T-helper 1 cell treated with Interleukin-12 subunit alpha and Interleukin-12 subunit beta and Interleukin-4 antibody, amounts not matched to agents 30 μg/mL and 1 μg/mL, for 36 hours (primary cell): Measurements from ENCODE around the gene NRG3.

Experiments
- H3K27ac Mint-ChIP-seq: one replicate; pipeline ENCODE4 v1.8.0; 2021; ENCODE audit warnings: mild to moderate bottlenecking, mixed read lengths
- H3K27me3 Mint-ChIP-seq: one replicate; pipeline ENCODE4 v1.8.0; 2021; ENCODE audit warnings: low read depth, mixed read lengths
- H3K36me3 Mint-ChIP-seq: one replicate; pipeline ENCODE4 v1.8.0; 2021; ENCODE audit warnings: low read depth, mixed read lengths
- H3K4me1 Mint-ChIP-seq: one replicate; pipeline ENCODE4 v1.8.0; 2021; ENCODE audit warnings: low read depth, mixed read lengths
- H3K4me3 Mint-ChIP-seq: one replicate; pipeline ENCODE4 v1.8.0; 2021; ENCODE audit warnings: mild to moderate bottlenecking, moderate library complexity, mixed read lengths
- H3K9me3 Mint-ChIP-seq: one replicate; pipeline ENCODE4 v1.8.0; 2021; ENCODE audit warnings: mixed read lengths

The NRG3 gene

DNA sequence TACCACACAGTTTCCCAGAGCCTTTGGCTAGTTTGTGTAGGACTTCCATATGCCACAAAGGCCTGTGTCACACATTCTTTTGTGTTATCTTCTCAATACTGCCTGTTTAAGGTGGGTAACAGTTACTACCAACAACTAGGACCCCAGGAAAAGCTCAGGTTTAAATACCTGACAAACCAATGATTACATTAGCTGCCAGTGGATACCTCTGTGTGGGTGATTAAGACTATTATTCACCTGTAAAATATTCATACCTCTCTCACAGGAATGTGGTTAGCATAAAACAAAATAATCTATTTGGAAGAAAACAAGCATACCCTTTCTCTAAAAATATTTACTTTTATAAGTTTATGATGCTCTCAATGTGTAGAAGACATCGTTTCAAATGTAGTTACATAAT lies 1007.7 kb downstream of the NRG3 start:
- no peak overlapping the region for H3K4me3 Mint-ChIP-seq
- H3K4me1 Mint-ChIP-seq: no peaks in the 10 kb centered on the region
- no peak overlapping the region for H3K27ac Mint-ChIP-seq
- no peaks in the 10 kb centered on the region for H3K36me3 Mint-ChIP-seq
- H3K27me3 Mint-ChIP-seq: no peaks in the 10 kb centered on the region
- H3K9me3 Mint-ChIP-seq: peaks cover 12% of the 10 kb centered on the region

DNA sequence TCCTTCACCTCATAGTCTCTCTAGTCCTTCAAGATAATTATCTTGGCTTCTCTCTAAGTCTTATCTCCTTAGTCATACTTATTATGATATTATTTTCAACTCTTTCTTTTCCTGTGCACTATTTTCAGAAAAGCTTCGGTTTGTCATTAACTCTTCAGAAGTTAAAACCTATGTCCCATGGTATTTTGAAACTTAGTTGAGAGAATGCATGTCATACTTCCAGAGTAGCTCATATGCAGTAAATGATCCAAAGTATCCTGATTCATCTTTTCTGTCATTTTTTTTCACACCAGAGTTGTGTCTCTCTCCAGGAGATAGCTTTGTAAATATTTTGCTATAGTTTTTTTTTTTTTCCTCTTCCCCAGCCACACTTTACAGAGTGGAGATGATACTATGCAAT lies 1008.6 kb downstream of the NRG3 start:
- Mint-ChIP-seq H3K4me3 (no peak overlapping the region), H3K27me3 (no peaks in the 10 kb centered on the region), H3K4me1 (no peaks in the 10 kb centered on the region), H3K27ac (no peak overlapping the region), H3K36me3 (no peaks in the 10 kb centered on the region), H3K9me3 (peaks cover 10% of the 10 kb centered on the region)

DNA sequence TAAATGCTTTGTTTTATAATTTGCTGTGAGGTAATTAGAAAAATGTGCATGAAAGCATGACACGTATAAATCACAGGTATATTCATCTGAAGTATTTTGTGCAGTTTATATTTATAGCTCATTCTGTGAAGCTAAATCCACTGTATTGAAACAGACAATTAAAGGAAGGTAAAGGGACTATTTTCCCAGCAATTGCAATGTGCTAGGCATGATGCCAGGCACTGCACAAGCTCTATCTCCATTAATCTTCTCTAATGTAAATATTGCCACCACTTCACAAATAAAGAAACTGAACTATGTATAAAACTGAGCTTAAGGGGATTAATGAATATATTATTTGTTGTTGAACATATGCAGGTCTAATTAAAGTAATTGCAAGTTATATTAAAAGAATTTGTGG lies 1012.5 kb downstream of the NRG3 start:
- Mint-ChIP-seq H3K36me3 (no peaks in the 10 kb centered on the region), H3K4me3 (no peak overlapping the region), H3K27ac (no peak overlapping the region), H3K27me3 (no peaks in the 10 kb centered on the region), H3K4me1 (no peaks in the 10 kb centered on the region), H3K9me3 (peaks cover 10% of the 10 kb centered on the region)

DNA sequence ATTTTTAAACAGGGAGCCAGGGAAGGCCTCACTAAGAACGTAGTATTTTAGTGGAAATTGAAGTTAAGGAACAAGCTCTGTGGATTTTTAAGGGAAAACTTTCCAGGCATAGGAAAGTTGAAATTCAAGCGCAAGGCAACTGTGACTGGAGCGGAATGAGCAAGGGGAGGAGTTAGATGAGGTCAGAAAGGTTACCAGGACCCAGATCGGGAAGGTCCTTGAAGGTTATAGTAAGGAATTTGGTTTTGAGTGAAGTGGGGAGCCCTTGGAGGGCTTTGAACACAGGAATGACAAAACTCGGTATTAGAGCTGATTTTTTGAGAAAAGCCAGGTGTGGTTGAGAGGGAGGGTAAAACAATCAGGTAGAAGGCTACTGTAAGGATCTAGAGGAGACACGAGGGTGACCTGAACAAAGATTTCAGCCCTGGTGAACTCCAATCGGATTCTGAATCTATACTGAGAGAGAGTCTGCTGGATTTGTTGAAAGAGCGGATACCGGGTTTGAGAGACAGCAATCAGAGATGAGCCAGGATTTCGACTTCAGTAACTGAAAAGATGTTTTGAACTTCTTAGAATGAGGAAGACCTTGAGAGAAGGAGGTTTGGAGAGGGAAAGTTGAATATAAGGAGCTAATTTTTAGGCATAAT lies 1013.9 kb downstream of the NRG3 start:
- H3K27me3 Mint-ChIP-seq: no peaks in the 10 kb centered on the region
- no peaks in the 10 kb centered on the region for H3K4me1 Mint-ChIP-seq
- no peaks in the 10 kb centered on the region for H3K36me3 Mint-ChIP-seq
- peaks cover 10% of the 10 kb centered on the region for H3K9me3 Mint-ChIP-seq
- H3K4me3 Mint-ChIP-seq: no peak overlapping the region
- H3K27ac Mint-ChIP-seq: no peak overlapping the region

DNA sequence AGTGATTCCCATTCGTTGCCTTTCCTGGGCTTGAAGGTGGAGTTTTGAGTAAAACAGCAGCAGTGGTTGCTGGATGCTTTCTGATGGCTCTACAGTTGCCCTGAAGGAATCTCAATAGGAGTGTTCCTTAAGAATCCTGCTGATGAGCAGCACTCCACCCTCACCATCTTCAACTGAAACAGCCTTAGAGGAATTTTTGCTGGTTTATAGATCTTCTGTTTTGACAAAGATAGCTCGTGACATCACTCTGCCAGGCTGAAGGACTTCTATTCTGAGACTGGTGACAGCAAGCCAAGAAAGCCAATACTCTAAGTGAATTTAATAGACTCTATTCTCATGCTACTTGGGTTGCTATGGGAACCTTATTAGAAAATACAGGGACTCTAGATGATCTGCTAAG lies 1014.7 kb downstream of the NRG3 start:
- Mint-ChIP-seq H3K27ac (no peak overlapping the region), H3K4me1 (no peaks in the 10 kb centered on the region), H3K27me3 (no peaks in the 10 kb centered on the region), H3K9me3 (peaks cover 12% of the 10 kb centered on the region), H3K36me3 (no peaks in the 10 kb centered on the region), H3K4me3 (no peak overlapping the region)

DNA sequence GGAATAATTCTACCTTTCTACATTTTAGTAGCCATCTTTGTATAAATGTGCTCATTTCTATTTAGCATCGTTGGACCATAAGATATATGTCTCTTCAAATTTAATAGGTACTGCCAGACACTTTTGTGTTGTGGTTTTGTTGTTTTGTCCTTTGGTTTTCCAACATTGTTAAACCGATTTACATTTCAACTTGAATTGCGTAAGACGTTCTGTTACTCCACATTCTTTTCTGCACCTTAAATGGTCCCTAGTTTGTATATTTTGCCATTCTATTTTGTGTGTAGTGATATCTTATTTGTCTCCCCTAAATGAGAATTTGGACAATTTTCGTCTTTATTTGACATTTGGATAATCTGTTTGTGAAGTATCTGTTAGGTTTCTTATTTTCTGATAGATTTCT lies 1015.6 kb downstream of the NRG3 start:
- H3K27ac Mint-ChIP-seq: no peak overlapping the region
- peaks cover 14% of the 10 kb centered on the region for H3K9me3 Mint-ChIP-seq
- no peaks in the 10 kb centered on the region for H3K4me1 Mint-ChIP-seq
- no peaks in the 10 kb centered on the region for H3K36me3 Mint-ChIP-seq
- H3K4me3 Mint-ChIP-seq: no peak overlapping the region
- H3K27me3 Mint-ChIP-seq: no peaks in the 10 kb centered on the region

DNA sequence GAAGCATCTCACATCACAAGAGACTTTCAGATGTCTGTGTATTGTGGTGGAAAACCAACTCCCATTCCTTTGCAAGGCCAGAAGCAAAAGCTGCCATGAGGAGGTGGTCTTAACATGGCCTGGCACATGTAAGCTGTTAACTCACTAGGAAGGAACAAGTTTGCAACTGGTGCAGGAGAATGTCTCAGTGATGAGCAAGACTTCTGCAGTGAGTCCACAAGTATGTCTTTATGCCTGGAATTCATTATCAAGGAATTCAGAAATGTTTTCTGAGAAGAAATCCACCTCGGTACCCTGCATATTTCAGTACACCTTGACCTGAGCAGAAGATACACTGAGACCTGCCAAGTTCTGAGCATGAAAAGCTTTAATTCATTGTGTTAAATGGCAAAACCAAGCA lies 1033.1 kb downstream of the NRG3 start:
- Mint-ChIP-seq H3K27me3 (no peaks in the 10 kb centered on the region), H3K9me3 (no peaks in the 10 kb centered on the region), H3K4me3 (no peak overlapping the region), H3K27ac (no peak overlapping the region), H3K4me1 (no peaks in the 10 kb centered on the region), H3K36me3 (no peaks in the 10 kb centered on the region)

DNA sequence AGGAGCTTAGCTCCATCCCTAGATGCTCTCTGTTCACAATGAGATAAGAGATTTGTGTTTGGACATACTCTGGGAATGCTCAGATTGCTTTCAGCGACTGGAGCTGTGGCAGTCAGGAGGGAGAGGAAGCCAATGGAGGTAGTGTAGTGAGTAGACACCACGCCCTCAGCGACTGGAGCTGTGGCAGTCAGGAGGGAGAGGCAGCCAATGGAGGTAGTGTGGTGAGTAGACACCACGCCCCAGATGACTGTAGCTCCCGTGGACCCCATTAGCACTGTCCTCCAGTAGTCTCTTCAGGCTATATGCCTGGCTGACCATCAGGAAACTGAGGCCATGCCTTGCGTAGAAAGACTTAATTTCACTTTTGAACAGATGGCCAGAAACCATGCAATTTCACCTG lies 1033.8 kb downstream of the NRG3 start:
- H3K4me3 Mint-ChIP-seq: no peak overlapping the region
- H3K9me3 Mint-ChIP-seq: no peaks in the 10 kb centered on the region
- no peaks in the 10 kb centered on the region for H3K36me3 Mint-ChIP-seq
- H3K27ac Mint-ChIP-seq: no peak overlapping the region
- H3K4me1 Mint-ChIP-seq: no peaks in the 10 kb centered on the region
- no peaks in the 10 kb centered on the region for H3K27me3 Mint-ChIP-seq

DNA sequence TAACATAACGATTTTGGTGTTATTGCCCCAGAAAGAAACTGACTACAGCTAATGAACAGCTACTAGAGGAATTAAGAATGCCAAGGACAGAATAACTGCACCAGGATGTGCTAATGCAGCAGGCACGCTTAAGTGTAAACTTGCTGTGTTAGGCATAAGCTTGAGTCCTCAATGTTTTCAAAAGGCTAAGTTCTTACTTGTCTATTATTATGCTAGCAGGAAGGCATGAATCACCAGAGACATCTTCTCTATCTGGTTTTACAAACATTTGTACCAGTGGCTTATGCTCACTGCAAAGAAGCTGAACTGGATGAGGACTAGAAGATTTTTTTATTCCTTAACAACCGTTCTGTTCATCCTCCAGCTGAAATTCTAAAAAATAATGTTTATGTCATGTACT lies 1035.3 kb downstream of the NRG3 start:
- no peaks in the 10 kb centered on the region for H3K4me1 Mint-ChIP-seq
- H3K27me3 Mint-ChIP-seq: no peaks in the 10 kb centered on the region
- H3K9me3 Mint-ChIP-seq: peaks cover 3% of the 10 kb centered on the region
- H3K36me3 Mint-ChIP-seq: no peaks in the 10 kb centered on the region
- no peak overlapping the region for H3K27ac Mint-ChIP-seq
- no peak overlapping the region for H3K4me3 Mint-ChIP-seq

DNA sequence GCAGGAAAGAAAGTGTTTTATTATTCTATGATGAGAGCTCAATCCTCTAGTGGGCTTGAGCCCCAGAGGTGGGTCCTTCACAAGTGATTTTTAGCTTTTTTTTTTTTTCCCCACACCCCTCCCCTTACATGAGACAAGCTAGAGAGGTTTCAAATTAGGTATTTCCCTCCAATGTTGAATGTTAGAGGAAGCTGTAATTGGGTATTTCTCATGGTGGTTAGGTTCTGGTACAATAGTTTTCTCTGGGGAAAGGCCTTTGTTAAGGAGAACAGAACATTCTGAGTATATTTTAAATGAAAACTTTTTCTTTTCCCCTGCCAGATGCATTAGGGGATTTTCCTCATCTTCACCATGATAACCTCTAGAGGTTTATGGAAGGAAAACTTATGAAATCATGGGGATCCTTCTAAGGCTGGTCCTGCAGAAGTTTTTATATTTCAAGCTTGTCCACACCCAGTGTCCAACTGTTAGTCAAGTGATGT lies 1039.7 kb downstream of the NRG3 start:
- Mint-ChIP-seq H3K36me3 (no peaks in the 10 kb centered on the region), H3K9me3 (peaks cover 7% of the 10 kb centered on the region), H3K4me3 (no peak overlapping the region), H3K27me3 (no peaks in the 10 kb centered on the region), H3K27ac (no peak overlapping the region), H3K4me1 (no peaks in the 10 kb centered on the region)

DNA sequence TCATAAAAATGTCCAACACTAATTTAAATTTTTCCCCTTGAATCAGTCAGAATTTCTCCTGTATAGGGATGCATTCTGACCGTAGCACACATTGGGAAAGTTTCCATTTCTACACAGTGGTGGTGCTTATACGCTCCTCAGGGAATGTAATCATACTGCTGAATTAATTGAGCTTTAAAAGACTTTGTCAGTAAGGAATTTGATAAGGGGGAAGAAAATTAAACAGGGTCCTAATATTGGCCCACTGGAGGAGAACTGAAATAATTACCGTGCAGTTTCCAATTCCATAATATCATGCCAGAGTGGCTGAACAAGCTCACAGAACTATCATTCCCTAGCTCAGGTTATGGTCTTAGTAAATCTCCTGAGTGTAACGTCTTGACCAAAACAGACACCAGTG lies 1041.9 kb downstream of the NRG3 start:
- H3K4me3 Mint-ChIP-seq: no peak overlapping the region

DNA sequence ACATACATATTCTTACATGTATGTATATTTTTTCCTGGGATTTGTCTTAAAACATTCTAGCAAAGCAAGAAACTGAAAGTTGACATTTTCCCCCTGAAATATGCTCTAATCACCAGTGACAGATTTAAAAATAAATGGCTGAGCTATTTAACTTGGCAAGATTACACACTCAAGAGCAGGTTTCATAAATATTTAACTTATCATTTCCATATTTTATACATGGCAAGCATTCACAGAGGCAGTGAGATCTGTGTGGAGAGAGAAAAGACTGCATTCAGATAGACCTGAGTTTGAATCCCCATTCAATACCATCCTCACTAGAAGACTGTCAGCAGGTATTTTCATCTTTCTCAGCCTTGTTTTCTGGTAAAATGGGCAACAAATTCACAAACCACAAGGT lies 1043.0 kb downstream of the NRG3 start:
- Mint-ChIP-seq H3K27ac (no peak overlapping the region), H3K36me3 (no peaks in the 10 kb centered on the region), H3K4me1 (no peaks in the 10 kb centered on the region), H3K27me3 (no peaks in the 10 kb centered on the region), H3K4me3 (no peak overlapping the region), H3K9me3 (peaks cover 12% of the 10 kb centered on the region)

More for the DNA sequence above, 1041.9 kb downstream of the NRG3 start:
- Mint-ChIP-seq H3K27ac (no peak overlapping the region), H3K9me3 (peaks cover 8% of the 10 kb centered on the region), H3K4me1 (no peaks in the 10 kb centered on the region), H3K27me3 (no peaks in the 10 kb centered on the region), H3K36me3 (no peaks in the 10 kb centered on the region)

DNA sequence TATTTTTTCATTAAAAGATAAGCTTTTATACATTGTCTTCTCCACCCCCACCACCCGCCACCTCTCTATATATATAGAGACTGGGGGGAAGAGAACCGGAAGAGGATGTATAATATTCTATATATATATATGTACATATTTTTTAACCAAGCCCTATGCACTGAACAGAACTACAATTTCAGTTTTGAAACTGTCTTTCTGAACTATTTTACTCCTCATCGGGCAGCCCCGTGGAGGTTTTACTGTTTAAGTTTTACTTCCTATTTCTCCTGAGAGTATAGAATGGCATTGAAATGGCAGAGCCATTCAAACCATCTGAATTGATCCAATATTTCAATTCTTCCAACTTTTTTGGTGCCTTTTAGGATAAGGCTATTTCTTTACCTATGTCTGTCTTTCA lies 1047.1 kb downstream of the NRG3 start:
- H3K27ac Mint-ChIP-seq: no peak overlapping the region
- H3K36me3 Mint-ChIP-seq: no peaks in the 10 kb centered on the region
- peaks cover 12% of the 10 kb centered on the region for H3K9me3 Mint-ChIP-seq
- H3K4me1 Mint-ChIP-seq: no peaks in the 10 kb centered on the region
- H3K4me3 Mint-ChIP-seq: no peak overlapping the region
- H3K27me3 Mint-ChIP-seq: no peaks in the 10 kb centered on the region

DNA sequence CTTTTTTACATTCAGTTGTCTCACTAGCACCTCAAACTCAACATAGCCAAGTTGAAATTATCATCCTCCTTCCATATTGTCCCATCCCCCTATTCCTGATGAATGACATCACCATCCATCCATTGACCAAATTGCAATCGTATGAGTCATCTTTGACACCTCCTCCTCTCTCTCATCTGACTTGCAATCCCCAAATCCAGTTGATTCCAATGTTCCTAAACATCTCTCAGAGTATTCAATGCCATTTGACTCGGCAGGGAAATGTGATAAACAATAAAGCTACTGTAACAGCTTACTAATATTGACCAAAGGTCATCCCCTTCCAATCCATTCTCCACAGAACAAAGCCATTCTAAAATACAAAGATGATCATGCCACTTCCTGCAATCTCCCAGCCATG lies 1047.8 kb downstream of the NRG3 start:
- Mint-ChIP-seq H3K27ac (no peak overlapping the region), H3K36me3 (no peaks in the 10 kb centered on the region), H3K4me3 (no peak overlapping the region), H3K9me3 (peaks cover 12% of the 10 kb centered on the region), H3K27me3 (no peaks in the 10 kb centered on the region), H3K4me1 (no peaks in the 10 kb centered on the region)

DNA sequence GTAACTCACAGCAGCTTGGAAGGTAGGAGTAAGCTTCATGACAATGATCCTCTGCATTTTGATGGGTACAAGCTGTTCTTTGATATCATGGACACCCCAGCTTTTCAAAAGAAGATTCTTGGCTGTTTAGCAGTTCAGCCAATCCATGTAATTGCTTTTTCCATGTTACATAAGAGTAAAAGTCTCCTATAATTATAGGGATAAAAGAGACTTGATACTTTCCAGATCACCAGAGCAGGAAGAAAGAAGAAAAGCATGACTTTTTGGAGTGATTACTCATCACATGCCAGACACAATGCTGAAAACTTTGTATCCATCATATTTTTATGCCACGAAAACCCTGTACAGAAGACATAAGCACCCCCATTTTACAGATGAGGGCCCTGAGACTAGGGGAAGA lies 1049.7 kb downstream of the NRG3 start:
- H3K36me3 Mint-ChIP-seq: no peaks in the 10 kb centered on the region
- H3K4me1 Mint-ChIP-seq: no peaks in the 10 kb centered on the region
- H3K27me3 Mint-ChIP-seq: no peaks in the 10 kb centered on the region
- peaks cover 8% of the 10 kb centered on the region for H3K9me3 Mint-ChIP-seq
- H3K4me3 Mint-ChIP-seq: no peak overlapping the region
- H3K27ac Mint-ChIP-seq: no peak overlapping the region

DNA sequence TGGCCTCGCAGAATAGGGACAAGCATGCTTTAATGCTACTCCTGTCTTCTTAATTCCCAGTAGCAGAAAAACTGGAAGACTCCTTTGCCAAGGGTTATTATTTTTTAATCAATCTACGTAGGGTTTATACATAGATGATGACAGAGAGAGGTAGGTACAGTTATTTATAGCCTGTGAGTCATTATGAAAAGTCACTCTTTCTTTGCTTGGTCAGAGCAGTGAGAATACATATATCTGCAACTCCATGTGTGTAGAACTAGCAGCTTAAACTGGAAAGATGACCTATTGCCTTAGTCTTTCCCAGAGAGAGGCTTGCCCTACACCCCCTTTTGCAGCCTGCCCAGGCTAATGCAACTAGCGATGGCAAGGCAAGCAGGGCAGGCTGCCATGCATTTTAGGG lies 1050.6 kb downstream of the NRG3 start:
- Mint-ChIP-seq H3K36me3 (no peaks in the 10 kb centered on the region), H3K4me1 (no peaks in the 10 kb centered on the region), H3K27ac (no peak overlapping the region), H3K9me3 (peaks cover 7% of the 10 kb centered on the region), H3K27me3 (no peaks in the 10 kb centered on the region), H3K4me3 (no peak overlapping the region)
